ENCODE measurements around the gene LDHAL6B.
"Not testable (repeated sequence)": the region's sequence is repeated elsewhere in the genome, so short reads cannot be mapped to it uniquely, and the experiment has no call there.

The LDHAL6B gene

DNA sequence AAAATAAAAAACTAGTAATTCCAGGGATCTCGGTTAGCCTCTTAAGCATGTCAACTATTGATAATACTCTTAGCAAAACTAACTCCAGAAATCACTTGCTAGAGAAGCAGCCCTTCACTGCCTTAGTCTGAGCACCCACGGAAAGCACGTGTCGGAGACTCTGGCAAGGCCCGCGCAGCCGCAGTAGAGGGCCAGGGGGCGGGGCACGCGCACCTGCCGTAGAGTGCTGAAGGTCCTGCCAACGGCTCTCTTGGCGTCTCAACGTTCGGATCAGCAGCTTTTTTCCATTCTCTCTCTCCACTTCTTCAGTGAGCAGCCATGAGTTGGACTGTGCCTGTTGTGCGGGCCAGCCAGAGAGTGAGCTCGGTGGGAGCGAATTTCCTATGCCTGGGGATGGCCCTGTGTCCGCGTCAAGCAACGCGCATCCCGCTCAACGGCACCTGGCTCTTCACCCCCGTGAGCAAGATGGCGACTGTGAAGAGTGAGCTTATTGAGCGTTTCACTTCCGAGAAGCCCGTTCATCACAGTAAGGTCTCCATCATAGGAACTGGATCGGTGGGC is at the start of gene LDHAL6B:
LDHAL6B (plus strand) TSS at position 221 of the 561 bp plus-strand sequence; CDS start at position 319, 98 bp downstream.
- TF ChIP-seq, protein P1, sequence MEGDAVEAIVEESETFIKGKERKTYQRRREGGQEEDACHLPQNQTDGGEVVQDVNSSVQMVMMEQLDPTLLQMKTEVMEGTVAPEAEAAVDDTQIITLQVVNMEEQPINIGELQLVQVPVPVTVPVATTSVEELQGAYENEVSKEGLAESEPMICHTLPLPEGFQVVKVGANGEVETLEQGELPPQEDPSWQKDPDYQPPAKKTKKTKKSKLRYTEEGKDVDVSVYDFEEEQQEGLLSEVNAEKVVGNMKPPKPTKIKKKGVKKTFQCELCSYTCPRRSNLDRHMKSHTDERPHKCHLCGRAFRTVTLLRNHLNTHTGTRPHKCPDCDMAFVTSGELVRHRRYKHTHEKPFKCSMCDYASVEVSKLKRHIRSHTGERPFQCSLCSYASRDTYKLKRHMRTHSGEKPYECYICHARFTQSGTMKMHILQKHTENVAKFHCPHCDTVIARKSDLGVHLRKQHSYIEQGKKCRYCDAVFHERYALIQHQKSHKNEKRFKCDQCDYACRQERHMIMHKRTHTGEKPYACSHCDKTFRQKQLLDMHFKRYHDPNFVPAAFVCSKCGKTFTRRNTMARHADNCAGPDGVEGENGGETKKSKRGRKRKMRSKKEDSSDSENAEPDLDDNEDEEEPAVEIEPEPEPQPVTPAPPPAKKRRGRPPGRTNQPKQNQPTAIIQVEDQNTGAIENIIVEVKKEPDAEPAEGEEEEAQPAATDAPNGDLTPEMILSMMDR (IDR thresholded peaks at IDR 0.05; ENCODE audit: low read depth, low read length) = no peak
- H3K4me3 ChIP-seq (replicated peaks in 1 of 2; ENCODE audit: low read depth in 2 of 2, low read length in 2 of 2) = no peak within 1 kb of the TSS
- no peak for DNase-seq (ENCODE audit: low read depth in 2 of 2)

DNA sequence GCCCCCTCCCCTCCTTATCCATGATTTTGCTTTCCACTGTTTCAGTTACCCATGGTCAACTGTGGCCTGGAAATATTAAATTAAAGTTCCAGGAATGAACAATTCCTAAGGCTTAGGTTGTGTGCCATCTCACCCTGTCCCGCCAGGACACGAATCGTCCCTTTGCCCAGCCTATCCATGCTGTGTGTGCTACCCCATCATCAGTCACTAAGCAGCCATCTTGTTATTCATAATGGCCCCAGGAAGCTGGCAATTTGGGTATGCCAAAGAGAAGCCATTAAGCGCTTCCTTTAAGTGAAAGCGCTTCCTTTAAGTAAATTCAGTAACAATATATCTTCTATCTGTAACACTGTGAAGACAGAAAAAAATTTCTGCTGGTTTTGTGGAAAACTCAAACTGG is 49.2 kb upstream of the LDHAL6B start:
- no peak overlapping the region for H3K4me3 ChIP-seq (replicated peaks in 1 of 2; ENCODE audit: low read depth in 2 of 2, low read length in 2 of 2)
- TF ChIP-seq, protein P1 (IDR thresholded peaks at IDR 0.05; ENCODE audit: low read depth, low read length) = no peak
- DNase-seq (ENCODE audit: low read depth in 2 of 2) = no peak

DNA sequence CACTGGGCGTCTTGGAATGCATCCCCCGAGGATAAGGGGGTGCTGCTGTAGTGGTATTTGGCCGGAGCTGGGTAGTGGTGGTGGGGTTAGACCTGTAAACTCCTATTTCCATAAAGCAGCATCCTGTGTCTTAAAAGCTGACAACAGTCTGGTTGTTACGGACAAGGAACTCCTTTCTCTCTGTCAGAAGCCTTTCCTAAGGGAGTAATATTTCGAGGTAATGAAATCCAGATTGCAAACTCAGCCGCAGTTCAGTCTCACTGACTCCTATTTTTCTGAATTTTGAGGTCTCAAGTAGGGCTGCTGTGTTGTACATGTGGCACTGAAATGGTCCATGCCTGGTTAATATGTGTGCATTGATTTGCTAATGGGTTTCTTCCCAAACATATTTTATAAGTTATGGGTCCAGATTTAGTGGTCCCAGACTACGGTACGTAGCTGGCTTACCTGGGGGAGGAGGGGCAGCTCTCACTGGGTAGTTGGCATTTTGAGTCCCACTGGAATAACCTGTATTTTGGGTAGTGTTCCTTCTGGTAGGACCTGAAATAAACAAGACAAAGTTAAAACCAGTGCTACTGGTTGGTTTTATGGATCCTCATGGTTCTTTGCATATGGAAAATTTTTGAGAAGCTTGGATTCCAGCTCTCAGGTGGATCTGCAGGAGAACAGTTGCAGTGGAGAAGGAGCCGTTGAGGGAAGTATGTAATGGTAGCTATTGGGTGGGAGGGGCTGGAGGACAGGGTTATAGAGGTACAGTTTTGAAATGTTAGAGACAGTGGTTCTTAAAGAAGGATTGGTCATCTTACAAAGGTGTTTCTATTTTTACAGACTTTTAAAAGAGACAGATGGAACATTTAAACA is 48.6 kb upstream of the LDHAL6B start:
- no peak for DNase-seq (ENCODE audit: low read depth in 2 of 2)
- H3K4me3 ChIP-seq (replicated peaks in 1 of 2; ENCODE audit: low read depth in 2 of 2, low read length in 2 of 2) = no peak overlapping the region

DNA sequence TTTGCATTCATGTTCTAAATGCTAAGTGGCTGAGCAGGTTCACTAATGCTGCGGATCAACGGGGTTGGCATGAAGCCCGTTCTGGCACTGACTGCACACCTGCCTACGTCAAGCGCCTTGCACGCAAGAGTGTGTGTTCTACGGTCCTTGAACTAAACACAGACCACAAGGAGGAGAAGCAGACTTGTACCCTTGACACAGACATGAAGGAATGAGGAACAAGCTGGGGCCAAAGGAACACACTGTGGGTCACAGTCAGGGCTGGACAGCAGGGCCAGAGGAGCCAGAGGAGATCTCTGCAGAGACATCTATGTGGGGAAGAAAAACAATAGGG is 48.0 kb upstream of the LDHAL6B start:
- DNase-seq (ENCODE audit: low read depth in 2 of 2) = no peak
- H3K4me3 ChIP-seq (replicated peaks in 1 of 2; ENCODE audit: low read depth in 2 of 2, low read length in 2 of 2) = no peak overlapping the region
- TF ChIP-seq, protein P1 (IDR thresholded peaks at IDR 0.05; ENCODE audit: low read depth, low read length) = no peak

More for the DNA sequence above, 48.6 kb upstream of the LDHAL6B start:
- TF ChIP-seq, protein P1 (IDR thresholded peaks at IDR 0.05; ENCODE audit: low read depth, low read length) = no peak

DNA sequence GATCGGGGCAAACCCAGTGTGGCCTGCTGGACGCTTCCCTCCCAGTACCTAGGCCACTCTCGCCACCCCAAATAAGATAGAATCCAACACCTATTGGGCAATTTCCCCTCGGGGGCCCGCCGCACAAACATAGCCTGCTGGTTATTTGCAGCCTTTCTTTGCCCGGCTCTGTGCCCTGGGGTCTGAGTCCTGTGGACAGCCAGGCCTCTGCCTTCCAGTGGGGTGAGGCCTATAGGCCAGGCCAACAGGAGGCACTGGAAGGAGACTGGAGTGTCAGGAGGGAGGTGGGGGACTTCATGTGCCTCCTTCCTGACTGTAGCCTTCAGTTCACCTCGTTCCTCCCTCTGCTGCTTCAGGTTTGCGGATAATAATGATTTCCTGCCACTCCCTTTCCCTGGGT is 47.4 kb upstream of the LDHAL6B start:
- TF ChIP-seq, protein P1 (IDR thresholded peaks at IDR 0.05; ENCODE audit: low read depth, low read length) = no peak
- no peak for DNase-seq (ENCODE audit: low read depth in 2 of 2)
- H3K4me3 ChIP-seq (replicated peaks in 1 of 2; ENCODE audit: low read depth in 2 of 2, low read length in 2 of 2) = no peak overlapping the region

DNA sequence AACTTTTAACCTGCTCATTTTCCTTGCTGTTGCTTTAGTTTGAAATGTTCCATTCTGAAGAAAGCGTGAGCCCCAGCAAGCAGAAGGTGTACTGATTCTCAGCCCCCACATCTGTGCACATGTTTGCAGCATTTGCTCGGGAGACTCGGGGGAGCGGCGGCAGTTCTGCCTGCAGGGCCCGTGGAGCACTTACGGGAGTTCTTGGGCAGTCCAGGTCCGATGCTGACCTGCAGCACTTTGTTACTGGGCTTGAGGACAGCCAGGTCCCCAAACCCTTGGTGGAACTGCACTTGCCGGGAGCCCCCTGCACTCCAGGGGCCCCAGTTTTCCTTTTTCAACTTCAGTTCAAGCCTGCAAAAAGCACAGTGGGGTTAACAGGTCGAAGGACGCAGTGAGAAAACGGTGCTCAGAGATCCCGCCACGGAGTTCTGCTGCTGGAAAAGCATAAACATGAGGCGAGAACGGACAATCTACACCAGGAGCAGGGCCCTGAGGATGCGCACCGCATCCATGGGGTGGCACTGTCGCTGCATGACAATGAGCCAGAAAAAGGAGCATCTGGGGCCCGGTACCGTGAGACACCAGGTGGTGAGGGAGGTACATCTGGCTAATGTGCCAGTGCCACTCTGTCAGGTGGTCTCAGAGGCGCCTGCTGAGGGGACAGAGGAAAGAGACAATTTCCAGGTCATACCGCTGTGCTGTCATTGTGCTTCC is 45.6 kb upstream of the LDHAL6B start:
- H3K4me3 ChIP-seq (replicated peaks in 1 of 2; ENCODE audit: low read depth in 2 of 2, low read length in 2 of 2) = no peak overlapping the region
- TF ChIP-seq, protein P1 (IDR thresholded peaks at IDR 0.05; ENCODE audit: low read depth, low read length) = peak; percentile 43
- DNase-seq (ENCODE audit: low read depth in 2 of 2) = no peak

DNA sequence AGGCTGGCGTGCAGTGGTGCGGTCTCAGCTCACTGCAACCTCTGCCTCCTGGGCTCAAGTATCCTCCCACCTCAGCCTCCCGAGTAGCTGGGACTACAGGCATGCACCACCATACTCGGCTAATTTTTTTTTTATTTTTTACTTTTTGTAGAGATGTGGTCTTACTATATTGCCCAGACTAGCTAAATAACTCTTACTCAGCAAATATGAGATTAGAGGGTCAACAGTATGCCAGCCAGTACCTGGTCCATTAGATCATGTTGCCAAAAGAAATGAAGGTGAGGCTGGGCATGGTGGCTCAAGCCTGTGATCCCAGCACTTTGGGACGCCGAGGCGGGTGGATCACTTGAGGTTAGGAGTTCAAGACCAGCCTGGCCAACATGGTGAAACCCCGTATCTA is 44.6 kb upstream of the LDHAL6B start:
- H3K4me3 ChIP-seq (replicated peaks in 1 of 2; ENCODE audit: low read depth in 2 of 2, low read length in 2 of 2); DNase-seq (ENCODE audit: low read depth in 2 of 2): not testable (repeated sequence)

Measured in cardiac fibroblast (primary cell).